ENCODE results near the gene EDEM3. TPM values are rescaled to one million over a fixed set of nuclear protein-coding genes. Genes with fewer than 3 reads are reported as not detected.

The EDEM3 gene
- total and polyA plus RNA-seq, 2 donors (not counting 1 experiment from before 2014, with no cell fraction given), result 40.2 to 47.9 TPM

- no peak for TF ChIP-seq CTCF (conservative IDR thresholded peaks at IDR 0.05 in 1 of 2, IDR thresholded peaks at IDR 0.05 in 1 of 2; ENCODE audit: low read depth in 1 of 2, low read length in 2 of 2)
- no peak for TF ChIP-seq EZH2 (IDR thresholded peaks at IDR 0.05; ENCODE audit: low read length, missing control alignments)
- Histone ChIP-seq H3K9me3 (ENCODE audit: control insufficient read depth, insufficient read depth, low read depth, low read length) (no peaks in the 10 kb centered on the region), H2AFZ (ENCODE audit: low read length) (no peak overlapping the region), H3K36me3 (ENCODE audit: control insufficient read depth, insufficient read depth, low read length) (no peaks in the 10 kb centered on the region), H3K27ac (ENCODE audit: insufficient read depth, low read length) (no peak overlapping the region), H3K9ac (ENCODE audit: insufficient read depth, low read length) (no peak overlapping the region), H3K4me2 (ENCODE audit: extremely low read depth, insufficient read depth, low read length) (no peak overlapping the region), H4K20me1 (ENCODE audit: control insufficient read depth, extremely low read depth, insufficient read depth, low read length) (no peaks in the 10 kb centered on the region), H3K4me1 (ENCODE audit: control insufficient read depth, extremely low read depth, insufficient read depth, low read length) (no peaks in the 10 kb centered on the region), H3K27me3 (ENCODE audit: control insufficient read depth, insufficient read depth, low read length) (no peaks in the 10 kb centered on the region), H3K4me3 (replicated peaks in 1 of 4; ENCODE audit: control extremely low read depth in 1 of 4, insufficient read depth in 1 of 4, low read depth in 3 of 4, low read length in 4 of 4) (no peak overlapping the region), H3K79me2 (ENCODE audit: control insufficient read depth, insufficient read depth, low read length) (no peaks in the 10 kb centered on the region)
- no peak for DNase-seq (ENCODE audit: low read depth in 2 of 2)
Measured at GRCh38 chr1:184773762-184774320, 19.2 kb upstream of the EDEM3 start.

GRCh38 chr1:184771190-184771691 is 16.6 kb upstream of the EDEM3 start:
- DNase-seq (ENCODE audit: low read depth in 2 of 2), result no peak
- TF ChIP-seq EZH2 (IDR thresholded peaks at IDR 0.05; ENCODE audit: low read length, missing control alignments) (no peak), CTCF (conservative IDR thresholded peaks at IDR 0.05 in 1 of 2, IDR thresholded peaks at IDR 0.05 in 1 of 2; ENCODE audit: low read depth in 1 of 2, low read length in 2 of 2) (no peak)
- Histone ChIP-seq H3K9ac (ENCODE audit: insufficient read depth, low read length) (no peak overlapping the region), H3K79me2 (ENCODE audit: control insufficient read depth, insufficient read depth, low read length) (no peaks in the 10 kb centered on the region), H3K36me3 (ENCODE audit: control insufficient read depth, insufficient read depth, low read length) (no peaks in the 10 kb centered on the region), H2AFZ (ENCODE audit: low read length) (no peak overlapping the region), H4K20me1 (ENCODE audit: control insufficient read depth, extremely low read depth, insufficient read depth, low read length) (no peaks in the 10 kb centered on the region), H3K27me3 (ENCODE audit: control insufficient read depth, insufficient read depth, low read length) (no peaks in the 10 kb centered on the region), H3K4me2 (ENCODE audit: extremely low read depth, insufficient read depth, low read length) (no peak overlapping the region), H3K4me3 (replicated peaks in 1 of 4; ENCODE audit: control extremely low read depth in 1 of 4, insufficient read depth in 1 of 4, low read depth in 3 of 4, low read length in 4 of 4) (no peak overlapping the region), H3K9me3 (ENCODE audit: control insufficient read depth, insufficient read depth, low read depth, low read length) (no peaks in the 10 kb centered on the region), H3K4me1 (ENCODE audit: control insufficient read depth, extremely low read depth, insufficient read depth, low read length) (no peaks in the 10 kb centered on the region), H3K27ac (ENCODE audit: insufficient read depth, low read length) (no peak overlapping the region)

- Histone ChIP-seq H3K4me3 (replicated peaks in 1 of 4; ENCODE audit: control extremely low read depth in 1 of 4, insufficient read depth in 1 of 4, low read depth in 3 of 4, low read length in 4 of 4) (no peak overlapping the region), H3K4me1 (ENCODE audit: control insufficient read depth, extremely low read depth, insufficient read depth, low read length) (no peaks in the 10 kb centered on the region), H3K27ac (ENCODE audit: insufficient read depth, low read length) (no peak overlapping the region), H4K20me1 (ENCODE audit: control insufficient read depth, extremely low read depth, insufficient read depth, low read length) (no peaks in the 10 kb centered on the region), H3K4me2 (ENCODE audit: extremely low read depth, insufficient read depth, low read length) (no peak overlapping the region), H2AFZ (ENCODE audit: low read length) (no peak overlapping the region), H3K27me3 (ENCODE audit: control insufficient read depth, insufficient read depth, low read length) (no peaks in the 10 kb centered on the region), H3K9me3 (ENCODE audit: control insufficient read depth, insufficient read depth, low read depth, low read length) (no peaks in the 10 kb centered on the region), H3K9ac (ENCODE audit: insufficient read depth, low read length) (no peak overlapping the region), H3K36me3 (ENCODE audit: control insufficient read depth, insufficient read depth, low read length) (no peaks in the 10 kb centered on the region), H3K79me2 (ENCODE audit: control insufficient read depth, insufficient read depth, low read length) (no peaks in the 10 kb centered on the region)
- TF ChIP-seq CTCF (conservative IDR thresholded peaks at IDR 0.05 in 1 of 2, IDR thresholded peaks at IDR 0.05 in 1 of 2; ENCODE audit: low read depth in 1 of 2, low read length in 2 of 2), result no peak
- no peak for TF ChIP-seq EZH2 (IDR thresholded peaks at IDR 0.05; ENCODE audit: low read length, missing control alignments)
- DNase-seq (ENCODE audit: low read depth in 2 of 2), result no peak
Measured at GRCh38 chr1:184770181-184770979, 15.7 kb upstream of the EDEM3 start.

Measured in fibroblast of lung (primary cell).